ENCODE measurements around the gene MRGPRX4. TPM values are rescaled to one million over a fixed set of nuclear protein-coding genes. Genes with fewer than 3 reads are reported as not detected.
"Not testable (repeated sequence)": the region's sequence is repeated elsewhere in the genome, so short reads cannot be mapped to it uniquely, and the experiment has no call there.

Gene MRGPRX4
- total RNA-seq: not detected in 2 replicates
- long read RNA-seq: 0 reads

DNA sequence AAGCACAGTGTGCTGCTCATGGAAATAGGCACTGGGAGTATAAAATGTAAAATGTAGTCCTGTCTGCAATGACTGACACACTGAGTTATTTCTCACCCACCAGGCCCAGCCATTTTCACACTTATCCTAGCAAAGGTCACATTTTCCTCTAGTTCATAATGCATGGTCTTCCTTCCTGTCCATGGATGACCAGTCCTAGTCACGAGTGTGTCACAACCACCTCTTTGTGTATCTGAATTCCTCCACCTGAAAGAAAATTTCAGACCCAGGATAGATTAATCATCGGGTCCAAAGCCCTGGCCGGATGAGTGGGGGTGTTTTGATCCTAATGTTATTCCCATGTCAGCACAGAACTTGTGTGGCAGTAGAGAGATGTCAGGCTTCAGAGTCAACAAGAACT is at the start of gene MRGPRX4:
Gene MRGPRX4 (plus strand): TSS at position 172 of the 400 bp plus-strand sequence. CDS start 420 bp downstream, outside the sequence.
- TF ChIP-seq, protein P1, sequence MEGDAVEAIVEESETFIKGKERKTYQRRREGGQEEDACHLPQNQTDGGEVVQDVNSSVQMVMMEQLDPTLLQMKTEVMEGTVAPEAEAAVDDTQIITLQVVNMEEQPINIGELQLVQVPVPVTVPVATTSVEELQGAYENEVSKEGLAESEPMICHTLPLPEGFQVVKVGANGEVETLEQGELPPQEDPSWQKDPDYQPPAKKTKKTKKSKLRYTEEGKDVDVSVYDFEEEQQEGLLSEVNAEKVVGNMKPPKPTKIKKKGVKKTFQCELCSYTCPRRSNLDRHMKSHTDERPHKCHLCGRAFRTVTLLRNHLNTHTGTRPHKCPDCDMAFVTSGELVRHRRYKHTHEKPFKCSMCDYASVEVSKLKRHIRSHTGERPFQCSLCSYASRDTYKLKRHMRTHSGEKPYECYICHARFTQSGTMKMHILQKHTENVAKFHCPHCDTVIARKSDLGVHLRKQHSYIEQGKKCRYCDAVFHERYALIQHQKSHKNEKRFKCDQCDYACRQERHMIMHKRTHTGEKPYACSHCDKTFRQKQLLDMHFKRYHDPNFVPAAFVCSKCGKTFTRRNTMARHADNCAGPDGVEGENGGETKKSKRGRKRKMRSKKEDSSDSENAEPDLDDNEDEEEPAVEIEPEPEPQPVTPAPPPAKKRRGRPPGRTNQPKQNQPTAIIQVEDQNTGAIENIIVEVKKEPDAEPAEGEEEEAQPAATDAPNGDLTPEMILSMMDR (IDR thresholded peaks at IDR 0.05): no peak
- Mint-ChIP-seq H3K27ac (ENCODE audit: unreplicated experiment) (no peak within 1 kb of the TSS), H3K4me1 (ENCODE audit: unreplicated experiment) (no peaks in the 10 kb centered on the region), H3K4me3 (ENCODE audit: unreplicated experiment) (no peak within 1 kb of the TSS), H3K27me3 (ENCODE audit: unreplicated experiment) (peaks cover 46% of the 10 kb centered on the region), H3K36me3 (ENCODE audit: unreplicated experiment) (no peaks in the 10 kb centered on the region), H3K9me3 (ENCODE audit: unreplicated experiment) (no peaks in the 10 kb centered on the region)
- no peak for DNase-seq (ENCODE audit: extremely low spot score, unreplicated experiment)

DNA sequence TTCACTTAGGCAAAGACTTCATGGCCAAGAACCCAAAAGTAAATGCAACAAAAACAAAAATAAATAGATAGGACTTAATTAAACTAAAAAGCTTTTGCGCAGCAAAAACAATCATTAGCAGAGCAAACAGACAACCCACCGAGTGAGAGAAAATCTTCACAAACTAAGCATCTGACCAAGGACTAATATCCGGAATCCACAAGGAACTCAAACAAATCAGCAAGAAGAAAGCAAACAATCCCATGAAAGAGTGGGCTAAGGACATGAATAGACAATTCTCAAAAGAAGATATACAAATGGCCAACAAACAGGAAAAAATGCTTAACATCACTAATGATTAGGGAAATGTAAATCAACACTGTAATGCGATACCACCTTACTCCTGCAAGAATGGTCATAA is 41.5 kb upstream of the MRGPRX4 start:
- H3K4me3 Mint-ChIP-seq (ENCODE audit: unreplicated experiment); H3K4me1 Mint-ChIP-seq (ENCODE audit: unreplicated experiment); DNase-seq (ENCODE audit: extremely low spot score, unreplicated experiment); H3K9me3 Mint-ChIP-seq (ENCODE audit: unreplicated experiment); H3K36me3 Mint-ChIP-seq (ENCODE audit: unreplicated experiment); H3K27ac Mint-ChIP-seq (ENCODE audit: unreplicated experiment): not testable (repeated sequence)
- peaks cover 47% of the 10 kb centered on the region for H3K27me3 Mint-ChIP-seq (ENCODE audit: unreplicated experiment)

DNA sequence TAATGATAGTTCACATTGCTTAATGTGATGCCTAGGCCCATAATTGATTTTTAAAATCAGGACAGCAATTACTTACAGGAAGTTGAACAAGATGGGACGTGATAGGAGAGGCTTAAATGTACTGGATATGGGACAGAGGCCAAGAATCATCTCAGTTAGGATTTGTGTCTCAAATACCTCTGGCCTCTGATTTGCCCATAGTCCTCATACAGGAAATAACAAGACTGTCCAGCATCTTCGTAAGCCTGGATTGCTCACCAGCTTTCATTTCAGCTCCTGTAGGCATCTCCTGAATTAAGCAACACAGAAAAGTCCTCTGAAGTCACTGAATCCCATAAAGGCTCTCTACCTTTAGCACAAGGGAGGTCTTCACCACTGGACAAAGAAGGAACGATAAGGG is 40.3 kb upstream of the MRGPRX4 start, which contains the start of gene MRGPRX3:
Gene MRGPRX3 (plus strand): TSS at position 231 of the 400 bp plus-strand sequence. CDS start 4,632 bp downstream, outside the sequence.
- H3K36me3 Mint-ChIP-seq (ENCODE audit: unreplicated experiment): no peaks in the 10 kb centered on the region
- H3K27ac Mint-ChIP-seq (ENCODE audit: unreplicated experiment): no peak within 1 kb of the TSS
- DNase-seq (ENCODE audit: extremely low spot score, unreplicated experiment): no peak
- H3K9me3 Mint-ChIP-seq (ENCODE audit: unreplicated experiment): no peaks in the 10 kb centered on the region
- H3K4me1 Mint-ChIP-seq (ENCODE audit: unreplicated experiment): no peaks in the 10 kb centered on the region
- no peak within 1 kb of the TSS for H3K4me3 Mint-ChIP-seq (ENCODE audit: unreplicated experiment)
- H3K27me3 Mint-ChIP-seq (ENCODE audit: unreplicated experiment): peaks cover 49% of the 10 kb centered on the region
- TF ChIP-seq, protein P1 (IDR thresholded peaks at IDR 0.05): no peak

DNA sequence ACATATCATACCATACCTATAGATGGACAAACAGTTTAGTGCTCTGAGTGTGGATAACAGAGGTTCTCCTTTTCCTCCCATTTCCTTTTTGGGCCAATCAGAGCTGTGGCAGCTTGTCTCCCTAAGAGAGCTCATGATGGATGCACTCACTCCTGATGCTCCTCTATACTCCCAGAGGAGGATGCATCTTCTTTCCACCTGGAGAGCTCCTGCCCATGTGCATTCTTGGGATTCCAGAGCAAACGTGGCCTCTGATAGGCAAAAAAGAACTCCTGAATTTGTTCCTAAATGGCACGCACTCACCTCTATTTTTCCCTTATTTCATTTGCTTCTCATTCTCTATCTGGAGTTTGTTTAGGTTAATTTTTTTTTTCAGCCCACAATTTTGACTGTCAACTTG is 37.3 kb upstream of the MRGPRX4 start:
- DNase-seq (ENCODE audit: extremely low spot score, unreplicated experiment): no peak
- TF ChIP-seq, protein P1 (IDR thresholded peaks at IDR 0.05): no peak
- H3K27ac Mint-ChIP-seq (ENCODE audit: unreplicated experiment): no peak overlapping the region
- H3K4me3 Mint-ChIP-seq (ENCODE audit: unreplicated experiment): no peak overlapping the region
- H3K9me3 Mint-ChIP-seq (ENCODE audit: unreplicated experiment): no peaks in the 10 kb centered on the region
- no peaks in the 10 kb centered on the region for H3K36me3 Mint-ChIP-seq (ENCODE audit: unreplicated experiment)
- H3K4me1 Mint-ChIP-seq (ENCODE audit: unreplicated experiment): no peaks in the 10 kb centered on the region
- H3K27me3 Mint-ChIP-seq (ENCODE audit: unreplicated experiment): peaks cover 45% of the 10 kb centered on the region

DNA sequence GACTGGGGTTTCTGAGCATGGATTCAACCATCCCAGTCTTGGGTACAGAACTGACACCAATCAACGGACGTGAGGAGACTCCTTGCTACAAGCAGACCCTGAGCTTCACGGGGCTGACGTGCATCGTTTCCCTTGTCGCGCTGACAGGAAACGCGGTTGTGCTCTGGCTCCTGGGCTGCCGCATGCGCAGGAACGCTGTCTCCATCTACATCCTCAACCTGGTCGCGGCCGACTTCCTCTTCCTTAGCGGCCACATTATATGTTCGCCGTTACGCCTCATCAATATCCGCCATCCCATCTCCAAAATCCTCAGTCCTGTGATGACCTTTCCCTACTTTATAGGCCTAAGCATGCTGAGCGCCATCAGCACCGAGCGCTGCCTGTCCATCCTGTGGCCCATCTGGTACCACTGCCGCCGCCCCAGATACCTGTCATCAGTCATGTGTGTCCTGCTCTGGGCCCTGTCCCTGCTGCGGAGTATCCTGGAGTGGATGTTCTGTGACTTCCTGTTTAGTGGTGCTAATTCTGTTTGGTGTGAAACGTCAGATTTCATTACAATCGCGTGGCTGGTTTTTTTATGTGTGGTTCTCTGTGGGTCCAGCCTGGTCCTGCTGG is 35.3 kb upstream of the MRGPRX4 start:
- Mint-ChIP-seq H3K36me3 (ENCODE audit: unreplicated experiment) (no peaks in the 10 kb centered on the region), H3K27ac (ENCODE audit: unreplicated experiment) (no peak overlapping the region), H3K4me1 (ENCODE audit: unreplicated experiment) (no peaks in the 10 kb centered on the region), H3K4me3 (ENCODE audit: unreplicated experiment) (no peak overlapping the region), H3K9me3 (ENCODE audit: unreplicated experiment) (no peaks in the 10 kb centered on the region), H3K27me3 (ENCODE audit: unreplicated experiment) (peaks cover 36% of the 10 kb centered on the region)
- TF ChIP-seq, protein P1 (IDR thresholded peaks at IDR 0.05): no peak
- no peak for DNase-seq (ENCODE audit: extremely low spot score, unreplicated experiment)

Measured in osteocyte (in vitro differentiated cells).